Measurements from ENCODE around the gene SMYD3. TPM values are rescaled to one million over a fixed set of nuclear protein-coding genes. Genes with fewer than 3 reads are reported as not detected.

Gene SMYD3
- total and polyA plus RNA-seq, 2 donors (not counting 3 experiments of a cell fraction or from before 2014, with no cell fraction given): 16.0 to 32.1 TPM

DNA sequence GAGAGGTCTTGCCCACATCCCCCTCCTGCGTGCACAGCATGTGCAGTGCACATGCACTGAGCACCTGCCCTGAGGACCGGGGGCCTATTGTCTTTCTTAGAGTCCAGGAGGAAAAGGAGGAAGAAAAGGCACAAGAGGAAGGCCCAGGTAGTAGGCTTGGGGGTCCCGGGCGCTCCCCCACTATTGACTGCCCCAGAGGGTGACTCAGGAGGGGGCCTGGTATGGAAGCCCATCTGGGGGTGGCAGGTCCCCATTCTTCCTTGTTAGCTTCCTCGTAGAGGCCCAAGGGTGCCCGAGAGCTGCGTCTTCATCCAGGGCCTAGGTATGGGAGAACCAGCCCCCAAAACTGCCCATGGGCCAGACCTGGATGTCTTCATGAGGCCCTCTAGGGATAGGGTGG lies 4.1 kb upstream of the SMYD3 start:
- dilution Hi-C loops (cut with MboI; ENCODE audit: extremely low pct_ligation_motif_present, low sequenced_read_pairs): no loop called here
- no peak overlapping the region for H3K9ac ChIP-seq (replicated peaks; ENCODE audit: extremely low read depth, insufficient read depth, low read length)
- no peak for DNase-seq (ENCODE audit: low read depth, low spot score)

More for the DNA sequence above, 4.1 kb upstream of the SMYD3 start:
- Histone ChIP-seq H3K27ac (ENCODE audit: insufficient read depth, low read depth, low read length) (no peak overlapping the region), H3K4me2 (ENCODE audit: insufficient read depth, low read length) (no peak overlapping the region), H4K20me1 (replicated peaks; ENCODE audit: control insufficient read depth, extremely low read depth, insufficient read depth, low read length) (no peaks in the 10 kb centered on the region), H3K4me1 (ENCODE audit: control insufficient read depth, extremely low read depth, insufficient read depth, low read length) (peaks cover 2% of the 10 kb centered on the region), H3K9me1 (replicated peaks; ENCODE audit: control insufficient read depth, extremely low read depth, insufficient read depth, low read length) (no peaks in the 10 kb centered on the region), H3K9me3 (replicated peaks; ENCODE audit: control insufficient read depth, insufficient read depth, low read length) (peaks cover 4% of the 10 kb centered on the region), H2AFZ (ENCODE audit: low read depth, low read length) (no peak overlapping the region), H3K27me3 (ENCODE audit: control insufficient read depth in 2 of 2, insufficient read depth in 2 of 2, low read length in 2 of 2) (no peaks in the 10 kb centered on the region), H3K4me3 (replicated peaks in 1 of 3; ENCODE audit: insufficient read depth in 1 of 3, low read depth in 1 of 3, low read length in 3 of 3) (no peak overlapping the region), H3K79me2 (ENCODE audit: control insufficient read depth, insufficient read depth, low read length) (no peaks in the 10 kb centered on the region), H3K36me3 (ENCODE audit: control insufficient read depth in 2 of 2, extremely low read depth in 1 of 2, insufficient read depth in 2 of 2, low read length in 2 of 2) (no peaks in the 10 kb centered on the region)
- CTCF ChIA-PET: no interaction called here
- intact Hi-C loops (cut with micrococcal nuclease): no loop called here
- no peak for TF ChIP-seq JUN (IDR thresholded peaks at IDR 0.05; ENCODE audit: borderline replicate concordance, insufficient read depth, insufficient read length, low read depth)
- no peak for TF ChIP-seq POLR2A (IDR thresholded peaks at IDR 0.05; ENCODE audit: low read depth, low read length)
- no peak for TF ChIP-seq EZH2 (IDR thresholded peaks at IDR 0.05; ENCODE audit: borderline replicate concordance, low read depth, low read length, severe bottlenecking)
- TF ChIP-seq FOS (IDR thresholded peaks at IDR 0.05; ENCODE audit: borderline replicate concordance, insufficient read depth, low read length): no peak
- TF ChIP-seq, protein P1, sequence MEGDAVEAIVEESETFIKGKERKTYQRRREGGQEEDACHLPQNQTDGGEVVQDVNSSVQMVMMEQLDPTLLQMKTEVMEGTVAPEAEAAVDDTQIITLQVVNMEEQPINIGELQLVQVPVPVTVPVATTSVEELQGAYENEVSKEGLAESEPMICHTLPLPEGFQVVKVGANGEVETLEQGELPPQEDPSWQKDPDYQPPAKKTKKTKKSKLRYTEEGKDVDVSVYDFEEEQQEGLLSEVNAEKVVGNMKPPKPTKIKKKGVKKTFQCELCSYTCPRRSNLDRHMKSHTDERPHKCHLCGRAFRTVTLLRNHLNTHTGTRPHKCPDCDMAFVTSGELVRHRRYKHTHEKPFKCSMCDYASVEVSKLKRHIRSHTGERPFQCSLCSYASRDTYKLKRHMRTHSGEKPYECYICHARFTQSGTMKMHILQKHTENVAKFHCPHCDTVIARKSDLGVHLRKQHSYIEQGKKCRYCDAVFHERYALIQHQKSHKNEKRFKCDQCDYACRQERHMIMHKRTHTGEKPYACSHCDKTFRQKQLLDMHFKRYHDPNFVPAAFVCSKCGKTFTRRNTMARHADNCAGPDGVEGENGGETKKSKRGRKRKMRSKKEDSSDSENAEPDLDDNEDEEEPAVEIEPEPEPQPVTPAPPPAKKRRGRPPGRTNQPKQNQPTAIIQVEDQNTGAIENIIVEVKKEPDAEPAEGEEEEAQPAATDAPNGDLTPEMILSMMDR (IDR thresholded peaks at IDR 0.05; ENCODE audit: extremely low read depth in 1 of 2, insufficient read depth in 1 of 2, low read depth in 1 of 2, low read length in 2 of 2): no peak
- no peak for TF ChIP-seq MYC (IDR thresholded peaks at IDR 0.05; ENCODE audit: low read depth, low read length)
- TF ChIP-seq POLR2AphosphoS5 (IDR thresholded peaks at IDR 0.05; ENCODE audit: insufficient read depth, low read depth, low read length): no peak
- no peak for TF ChIP-seq GATA2 (IDR thresholded peaks at IDR 0.05; ENCODE audit: insufficient read depth, insufficient read length, low read depth, low read length)
- POLR2A ChIA-PET: no interaction called here
- FAIRE-seq: no peak
- BruUV-seq (replicated peaks): no TSS peak
